Stimulated activated naive B cell treated with anti-CD40 and anti-IgM and Interleukin-4, amounts not matched to agents 10 μg/mL and 1 μg/mL and 100 μg/mL, for 72 hours (primary cell): ENCODE data around the gene FLT1.

ENCODE experiments used
- ATAC-seq, 2 donors: fragments of 150-1000 bp; cut with Tn5 transposase; replicated peaks; 2 replicates each; pipeline ENCODE4 v1.10.0; 2021; ENCODE audit warnings: moderate library complexity in 1 of 2
- DNase-seq: peaks from one replicate; pipeline ENCODE4 v3.0.0; 2021
- H3K27ac Mint-ChIP-seq: one replicate; pipeline ENCODE4 v1.8.0; 2022; ENCODE audit warnings: mild to moderate bottlenecking, mixed read lengths
- H3K27me3 Mint-ChIP-seq, 2 donors: one replicate each; pipeline ENCODE4 v1.8.0; 2022; ENCODE audit warnings: mixed read lengths in 2 of 2
- H3K36me3 Mint-ChIP-seq, 2 donors: one replicate each; pipeline ENCODE4 v1.8.0; 2022; ENCODE audit warnings: mixed read lengths in 2 of 2, mild to moderate bottlenecking in 1 of 2
- H3K4me1 Mint-ChIP-seq, 2 donors: one replicate each; pipeline ENCODE4 v1.8.0; 2022; ENCODE audit warnings: mixed read lengths in 2 of 2, mild to moderate bottlenecking in 1 of 2
- H3K4me3 Mint-ChIP-seq, 2 donors: one replicate each; pipeline ENCODE4 v1.8.0; 2022; ENCODE audit warnings: mild to moderate bottlenecking in 2 of 2, mixed read lengths in 2 of 2, moderate library complexity in 1 of 2
- H3K9me3 Mint-ChIP-seq, 2 donors: one replicate each; pipeline ENCODE4 v1.8.0; 2022; ENCODE audit warnings: mixed read lengths in 2 of 2, mild to moderate bottlenecking in 1 of 2

FLT1 gene

GRCh38 chr13:28379371-28380083 lies 115.4 kb downstream of the FLT1 start:
- Mint-ChIP-seq H3K36me3 (peaks cover 10 to 17% of the 10 kb centered on the region in 2 donors), H3K4me1 (peaks cover under 1 to 8% of the 10 kb centered on the region in 2 donors), H3K27me3 (no peaks in the 10 kb centered on the region), H3K9me3 (no peaks in the 10 kb centered on the region), H3K27ac (no peak overlapping the region), H3K4me3 (no peak overlapping the region)
- DNase-seq (no peak), ATAC-seq (no peak)

- ATAC-seq = no peak
- Mint-ChIP-seq H3K36me3 (peaks cover 3 to 4% of the 10 kb centered on the region in 2 donors), H3K27me3 (no peaks in the 10 kb centered on the region), H3K4me3 (no peak overlapping the region), H3K4me1 (peaks cover 0 to 6% of the 10 kb centered on the region in 2 donors), H3K9me3 (no peaks in the 10 kb centered on the region), H3K27ac (no peak overlapping the region)
- DNase-seq = no peak
These were observed 118.3 kb downstream of the FLT1 start for GRCh38 chr13:28376604-28377003.

GRCh38 chr13:28375250-28375930 lies 119.5 kb downstream of the FLT1 start:
- peaks cover 3 to 4% of the 10 kb centered on the region in 2 donors for H3K36me3 Mint-ChIP-seq
- H3K27me3 Mint-ChIP-seq = no peaks in the 10 kb centered on the region
- H3K4me3 Mint-ChIP-seq = no peak overlapping the region
- H3K27ac Mint-ChIP-seq = no peak overlapping the region
- ATAC-seq = no peak
- H3K9me3 Mint-ChIP-seq = no peaks in the 10 kb centered on the region
- no peak for DNase-seq
- H3K4me1 Mint-ChIP-seq = peaks cover 0 to 6% of the 10 kb centered on the region in 2 donors

GRCh38 chr13:28373810-28374209 lies 121.1 kb downstream of the FLT1 start:
- ATAC-seq = no peak
- no peaks in the 10 kb centered on the region for H3K27me3 Mint-ChIP-seq
- H3K4me3 Mint-ChIP-seq = no peak overlapping the region
- H3K4me1 Mint-ChIP-seq = peaks cover 0 to 6% of the 10 kb centered on the region in 2 donors
- peaks cover under 1 to 5% of the 10 kb centered on the region in 2 donors for H3K36me3 Mint-ChIP-seq
- no peaks in the 10 kb centered on the region for H3K9me3 Mint-ChIP-seq
- H3K27ac Mint-ChIP-seq = no peak overlapping the region
- no peak for DNase-seq

- Mint-ChIP-seq H3K27me3 (no peaks in the 10 kb centered on the region), H3K9me3 (peaks cover 2 to 4% of the 10 kb centered on the region in 2 donors)
- DNase-seq = no peak
These were observed 124.5 kb downstream of the FLT1 start for GRCh38 chr13:28370448-28370847.

GRCh38 chr13:28358708-28359107 lies 136.2 kb downstream of the FLT1 start:
- peaks cover 1 to 7% of the 10 kb centered on the region in 2 donors for H3K36me3 Mint-ChIP-seq

More at GRCh38 chr13:28370448-28370847, 124.5 kb downstream of the FLT1 start:
- no peak for ATAC-seq
- no peak overlapping the region for H3K27ac Mint-ChIP-seq
- H3K36me3 Mint-ChIP-seq = peaks cover 5 to 13% of the 10 kb centered on the region in 2 donors
- H3K4me3 Mint-ChIP-seq = no peak overlapping the region
- no peaks in the 10 kb centered on the region for H3K4me1 Mint-ChIP-seq

GRCh38 chr13:28357911-28358433 lies 137.0 kb downstream of the FLT1 start:
- Mint-ChIP-seq H3K9me3 (peaks cover 0 to 2% of the 10 kb centered on the region in 2 donors), H3K27me3 (no peaks in the 10 kb centered on the region), H3K36me3 (peaks cover 1 to 7% of the 10 kb centered on the region in 2 donors), H3K4me3 (no peak overlapping the region), H3K27ac (peak overlapping the region; percentile 38), H3K4me1 (peaks cover 29 to 39% of the 10 kb centered on the region in 2 donors)
- ATAC-seq (peak; percentile 43 to 60), DNase-seq (no peak)

More at GRCh38 chr13:28358708-28359107, 136.2 kb downstream of the FLT1 start:
- Mint-ChIP-seq H3K27ac (no peak overlapping the region), H3K27me3 (no peaks in the 10 kb centered on the region), H3K4me1 (peaks cover 29 to 37% of the 10 kb centered on the region in 2 donors), H3K4me3 (no peak overlapping the region), H3K9me3 (peaks cover 0 to 2% of the 10 kb centered on the region in 2 donors)
- DNase-seq = no peak
- no peak for ATAC-seq

GRCh38 chr13:28357247-28357825 lies 137.6 kb downstream of the FLT1 start:
- Mint-ChIP-seq H3K9me3 (peaks cover 0 to 2% of the 10 kb centered on the region in 2 donors), H3K27me3 (no peaks in the 10 kb centered on the region), H3K36me3 (peaks cover 1 to 7% of the 10 kb centered on the region in 2 donors), H3K4me1 (peaks cover 29 to 46% of the 10 kb centered on the region in 2 donors), H3K27ac (peak overlapping the region; percentile 39), H3K4me3 (no peak overlapping the region)
- no peak for DNase-seq
- no peak for ATAC-seq

GRCh38 chr13:28356561-28357021 lies 138.3 kb downstream of the FLT1 start:
- no peak for ATAC-seq
- H3K36me3 Mint-ChIP-seq = peaks cover 1 to 7% of the 10 kb centered on the region in 2 donors
- H3K27me3 Mint-ChIP-seq = no peaks in the 10 kb centered on the region
- H3K27ac Mint-ChIP-seq = no peak overlapping the region
- H3K4me1 Mint-ChIP-seq = peaks cover 29 to 47% of the 10 kb centered on the region in 2 donors
- DNase-seq = no peak
- H3K4me3 Mint-ChIP-seq = no peak overlapping the region
- peaks cover 0 to 2% of the 10 kb centered on the region in 2 donors for H3K9me3 Mint-ChIP-seq

- ATAC-seq (peak; percentile 71 to 85), DNase-seq (peak; percentile 1)
- Mint-ChIP-seq H3K9me3 (peaks cover 0 to 2% of the 10 kb centered on the region in 2 donors), H3K4me1 (peaks cover 29 to 47% of the 10 kb centered on the region in 2 donors), H3K27me3 (no peaks in the 10 kb centered on the region), H3K4me3 (peak overlapping the region in 1 of 2 donors; percentile 30), H3K27ac (peak overlapping the region; percentile 75), H3K36me3 (peaks cover 1 to 7% of the 10 kb centered on the region in 2 donors)
These were observed 139.0 kb downstream of the FLT1 start for GRCh38 chr13:28355822-28356371.

- DNase-seq = no peak
- Mint-ChIP-seq H3K27ac (peak overlapping the region; percentile 75), H3K9me3 (peaks cover 0 to 2% of the 10 kb centered on the region in 2 donors), H3K36me3 (peaks cover 1 to 7% of the 10 kb centered on the region in 2 donors), H3K4me3 (peak overlapping the region in 1 of 2 donors; percentile 30), H3K27me3 (no peaks in the 10 kb centered on the region), H3K4me1 (peaks cover 29 to 47% of the 10 kb centered on the region in 2 donors)
- ATAC-seq = no peak
These were observed 139.7 kb downstream of the FLT1 start for GRCh38 chr13:28355046-28355821.

GRCh38 chr13:28353679-28354078 lies 141.2 kb downstream of the FLT1 start:
- peak; percentile 24 to 32 for ATAC-seq
- Mint-ChIP-seq H3K27ac (peak overlapping the region; percentile 3), H3K27me3 (no peaks in the 10 kb centered on the region), H3K4me3 (no peak overlapping the region), H3K4me1 (peaks cover 28 to 46% of the 10 kb centered on the region in 2 donors), H3K9me3 (peaks cover 0 to 2% of the 10 kb centered on the region in 2 donors), H3K36me3 (peaks cover 1 to 7% of the 10 kb centered on the region in 2 donors)
- DNase-seq = no peak

- no peak overlapping the region for H3K4me3 Mint-ChIP-seq
- H3K36me3 Mint-ChIP-seq = peaks cover 3 to 7% of the 10 kb centered on the region in 2 donors
- DNase-seq (no peak), ATAC-seq (no peak)
- H3K27ac Mint-ChIP-seq = no peak overlapping the region
- no peaks in the 10 kb centered on the region for H3K9me3 Mint-ChIP-seq
- H3K27me3 Mint-ChIP-seq = no peaks in the 10 kb centered on the region
- peaks cover 9 to 24% of the 10 kb centered on the region in 2 donors for H3K4me1 Mint-ChIP-seq
These were observed 144.8 kb downstream of the FLT1 start for GRCh38 chr13:28349907-28350654.
